GM21737 (cell line): ENCODE data around the gene CD99.
"Not testable (repeated sequence)": the region's sequence is repeated elsewhere in the genome, so short reads cannot be mapped to it uniquely, and the experiment has no call there.

ENCODE experiments used
- ATAC-seq: cut with Tn5 transposase; IDR thresholded peaks from one replicate; pipeline ENCODE4 v1.9.1; 2021; ENCODE audit warnings: mild to moderate bottlenecking, moderate library complexity; ENCODE audit not compliant: unreplicated experiment

The CD99 gene

GRCh38 chrX:2675657-2676200 lies 15.4 kb upstream of the CD99 start:
- not testable (repeated sequence) for ATAC-seq

GRCh38 chrX:2676794-2677675 lies 14.1 kb upstream of the CD99 start:
- ATAC-seq = no peak

GRCh38 chrX:2677764-2678163 lies 13.3 kb upstream of the CD99 start:
- ATAC-seq = no peak

GRCh38 chrX:2678583-2678982 lies 12.5 kb upstream of the CD99 start:
- ATAC-seq = no peak

GRCh38 chrX:2679534-2680485 lies 11.3 kb upstream of the CD99 start:
- no peak for ATAC-seq

- no peak for ATAC-seq
Observed at GRCh38 chrX:2680486-2681348, 10.4 kb upstream of the CD99 start.

GRCh38 chrX:2682565-2683177 lies 8.4 kb upstream of the CD99 start:
- ATAC-seq = no peak

GRCh38 chrX:2684256-2684655 lies 6.8 kb upstream of the CD99 start:
- ATAC-seq = no peak

- no peak for ATAC-seq
Observed at GRCh38 chrX:2685886-2686285, 5.2 kb upstream of the CD99 start.

- ATAC-seq = no peak
Observed at GRCh38 chrX:2689773-2690666, 1.1 kb upstream of the CD99 start.

GRCh38 chrX:2691543-2692220 lies 587 bp downstream of the CD99 start:
- no peak for ATAC-seq

GRCh38 chrX:2692221-2693112 lies 1.4 kb downstream of the CD99 start:
- no peak for ATAC-seq

GRCh38 chrX:2693113-2694002 lies 2.3 kb downstream of the CD99 start:
- no peak for ATAC-seq

- no peak for ATAC-seq
Observed at GRCh38 chrX:2694914-2695267, 3.8 kb downstream of the CD99 start.

- peak; percentile 86 for ATAC-seq
Observed at GRCh38 chrX:2696698-2697215, 5.7 kb downstream of the CD99 start.

GRCh38 chrX:2697306-2697705 lies 6.2 kb downstream of the CD99 start:
- ATAC-seq = no peak
